H1 (cell line): ENCODE data around the gene DLG5. TPM values are rescaled to one million over a fixed set of nuclear protein-coding genes. Genes with fewer than 3 reads are reported as not detected.
A peak's percentile ranks its signal among the peaks of the same experiment; 100 is the strongest.

Experiments used
- CTCF ChIA-PET: fragments of 300-600 bp; sonication (Branson Sonifier 250); formaldehyde crosslinking; loops from one replicate; lab custom pipeline; 2021; ENCODE audit not compliant: partially characterized antibody; lab: Charles Lee
- POLR2A ChIA-PET: fragments of 300-600 bp; sonication (Branson Sonifier 250); formaldehyde crosslinking; loops from one replicate; lab custom pipeline; 2021; ENCODE audit warnings: inconsistent platforms; ENCODE audit not compliant: partially characterized antibody; lab: Charles Lee
- DNase-seq, 2 experiments: peaks; one replicate each; pipeline versions ENCODE4 v3.0.0 to v3.0.0-alpha.2; 2010 to 2022; ENCODE audit warnings: low spot score in 2 of 2, low read depth in 1 of 2, mixed read lengths in 1 of 2
- FAIRE-seq: peaks from 2 replicates; lab custom pipeline; 2011; peaks lifted over from hg19 to GRCh38; lab: Jason Lieb, UNC
- H2AFZ ChIP-seq: 2 replicates; pipeline ENCODE4 v1.8.1; 2012; ENCODE audit warnings: low read length, inconsistent platforms
- H2AK5ac ChIP-seq: 2 replicates; pipeline ENCODE4 v1.6.1; 2013; ENCODE audit warnings: low read depth, low read length
- H2BK120ac ChIP-seq: replicated peaks from 2 replicates; pipeline ENCODE3; 2013; ENCODE audit warnings: low read depth, low read length, inconsistent platforms
- H2BK12ac ChIP-seq: 2 replicates; pipeline ENCODE4 v1.6.1; 2013; ENCODE audit warnings: low read depth, low read length
- H2BK15ac ChIP-seq: 2 replicates; pipeline ENCODE4 v1.6.1; 2013; ENCODE audit warnings: low read length
- H2BK20ac ChIP-seq: 2 replicates; pipeline ENCODE4 v1.6.1; 2013; ENCODE audit warnings: low read length
- H2BK5ac ChIP-seq: 2 replicates; pipeline ENCODE4 v1.6.1; 2013; ENCODE audit warnings: low read depth, low read length
- H3K14ac ChIP-seq: 2 replicates; pipeline ENCODE4 v1.6.1; 2013; ENCODE audit warnings: inconsistent platforms; ENCODE audit not compliant: insufficient read length
- H3K18ac ChIP-seq: 2 replicates; pipeline ENCODE4 v1.6.1; 2013; ENCODE audit warnings: low read length; ENCODE audit errors: extremely low read depth
- H3K23ac ChIP-seq: 2 replicates; pipeline ENCODE4 v1.6.1; 2013; ENCODE audit warnings: inconsistent platforms; ENCODE audit not compliant: insufficient read length
- H3K23me2 ChIP-seq: 2 replicates; pipeline ENCODE4 v1.6.1; 2013; ENCODE audit warnings: low read depth, low read length
- H3K27ac ChIP-seq: 2 replicates; pipeline ENCODE4 v1.6.1; 2011; ENCODE audit warnings: low read depth, low read length, inconsistent platforms
- H3K27me3 ChIP-seq, 4 experiments: replicated peaks in 1 of 4; 1 replicate in 1 of 4; 2 replicates in 3 of 4; pipeline versions ENCODE4 v1.6.1 to v1.8.1; 2011 to 2013; ENCODE audit warnings: low read length in 3 of 4, mild to moderate bottlenecking in 3 of 4, inconsistent platforms in 2 of 4, mixed read lengths in 2 of 4, moderate library complexity in 1 of 4; ENCODE audit not compliant: control insufficient read depth in 3 of 4, insufficient read depth in 3 of 4; ENCODE audit errors: extremely low read depth in 1 of 4
- H3K36me3 ChIP-seq, 4 experiments: 2 replicates each; pipeline versions ENCODE4 v1.6.1 to v1.8.1; 2011 to 2013; ENCODE audit warnings: mild to moderate bottlenecking in 4 of 4, low read length in 3 of 4, moderate library complexity in 2 of 4, control low read depth in 1 of 4, inconsistent platforms in 1 of 4; ENCODE audit not compliant: insufficient read depth in 4 of 4, control insufficient read depth in 2 of 4
- H3K4ac ChIP-seq: replicated peaks from 2 replicates; pipeline ENCODE3; 2013; ENCODE audit warnings: low read length, low read depth, mixed read lengths, inconsistent platforms; ENCODE audit not compliant: insufficient read length
- H3K4me1 ChIP-seq, 4 experiments: replicated peaks in 1 of 4; 1 replicate in 1 of 4; 2 replicates in 3 of 4; pipeline versions ENCODE4 v1.6.1 to v1.8.1; 2011 to 2013; ENCODE audit warnings: low read length in 3 of 4, inconsistent platforms in 2 of 4, mixed read lengths in 1 of 4; ENCODE audit not compliant: insufficient read depth in 4 of 4, control insufficient read depth in 3 of 4
- H3K4me2 ChIP-seq, 2 experiments: 2 replicates each; pipeline versions ENCODE4 v1.6.1 to v1.8.1; 2011 to 2013; ENCODE audit warnings: low read depth in 2 of 2, low read length in 2 of 2, control low read depth in 1 of 2, inconsistent platforms in 1 of 2, mild to moderate bottlenecking in 1 of 2; ENCODE audit not compliant: insufficient read depth in 1 of 2
- H3K4me3 ChIP-seq, 4 experiments: fragments of 200-600, 300-600 bp in 1 of 4; sonication (generic), shearing (Covaris generic), sonication (Bioruptor Twin) in 1 of 4; 2 replicates each; pipeline versions ENCODE4 v1.5.1 to v1.8.1; 2011 to 2016; ENCODE audit warnings: low read length in 4 of 4, low read depth in 3 of 4, control low read depth in 2 of 4, inconsistent platforms in 2 of 4, mild to moderate bottlenecking in 2 of 4, mixed read lengths in 1 of 4, moderate library complexity in 1 of 4; ENCODE audit not compliant: insufficient read depth in 2 of 4; ENCODE audit errors: extremely low read depth in 1 of 4
- H3K56ac ChIP-seq: replicated peaks from 2 replicates; pipeline ENCODE3; 2013; ENCODE audit warnings: low read depth, mild to moderate bottlenecking, mixed read lengths, low read length, inconsistent platforms; ENCODE audit not compliant: insufficient read length
- H3K79me1 ChIP-seq: 2 replicates; pipeline ENCODE4 v1.6.1; 2013; ENCODE audit warnings: low read depth, low read length, control low read depth
- H3K79me2 ChIP-seq, 2 experiments: 2 replicates each; pipeline versions ENCODE4 v1.6.1 to v1.8.1; 2012 to 2013; ENCODE audit warnings: low read length in 2 of 2, mild to moderate bottlenecking in 2 of 2, inconsistent platforms in 1 of 2; ENCODE audit not compliant: insufficient read depth in 2 of 2, control insufficient read depth in 1 of 2
- H3K9ac ChIP-seq, 4 experiments: replicated peaks in 1 of 4; 1 replicate in 1 of 4; 2 replicates in 3 of 4; pipeline versions ENCODE4 v1.6.1 to v1.8.1; 2011 to 2013; ENCODE audit warnings: low read depth in 3 of 4, low read length in 3 of 4, control low read depth in 2 of 4, mild to moderate bottlenecking in 2 of 4, moderate library complexity in 2 of 4, inconsistent platforms in 1 of 4; ENCODE audit errors: extremely low read depth in 1 of 4
- H3K9me3 ChIP-seq, 2 experiments: 2 replicates each; pipeline versions ENCODE4 v1.6.1 to v1.8.1; 2012 to 2013; ENCODE audit warnings: mild to moderate bottlenecking in 2 of 2, moderate library complexity in 2 of 2, control low read depth in 1 of 2, inconsistent platforms in 1 of 2, low read depth in 1 of 2, low read length in 1 of 2, mixed read lengths in 1 of 2; ENCODE audit not compliant: insufficient read depth in 2 of 2
- H4K20me1 ChIP-seq, 2 experiments: replicated peaks in 1 of 2; 2 replicates each; pipeline versions ENCODE3 to v1.8.1; 2011 to 2013; ENCODE audit warnings: inconsistent platforms in 2 of 2, low read length in 2 of 2, mild to moderate bottlenecking in 1 of 2; ENCODE audit not compliant: insufficient read depth in 2 of 2, control insufficient read depth in 1 of 2
- H4K5ac ChIP-seq: 2 replicates; pipeline ENCODE4 v1.6.1; 2013; ENCODE audit warnings: low read length, low read depth, mixed read lengths, inconsistent platforms; ENCODE audit not compliant: insufficient read length
- H4K8ac ChIP-seq: 2 replicates; pipeline ENCODE4 v1.8.0; 2013; ENCODE audit warnings: mild to moderate bottlenecking, moderate library complexity, low read length, inconsistent platforms; ENCODE audit not compliant: insufficient read depth; ENCODE audit errors: extremely low read depth
- H4K91ac ChIP-seq: replicated peaks from 2 replicates; pipeline ENCODE3; 2013; ENCODE audit warnings: low read length, mixed read lengths, inconsistent platforms; ENCODE audit not compliant: insufficient read length
- CTCF ChIP-seq, 3 experiments: IDR thresholded peaks; 1 replicate in 2 of 3; 2 replicates in 1 of 3; pipeline versions ENCODE4 v1.5.1 to v1.6.1; 2011; ENCODE audit warnings: low read length in 3 of 3, mild to moderate bottlenecking in 3 of 3, inconsistent platforms in 2 of 3, low read depth in 1 of 3, moderate library complexity in 1 of 3; ENCODE audit not compliant: insufficient read depth in 1 of 3; ENCODE audit errors: control extremely low read depth in 1 of 3
- HDAC2 ChIP-seq, 2 experiments: fragments of 300-600 bp in 1 of 2; sonication (generic) in 1 of 2; IDR thresholded peaks; 2 replicates each; pipeline ENCODE4 v1.6.1; 2011 to 2012; ENCODE audit warnings: low read depth in 2 of 2, low read length in 2 of 2, mild to moderate bottlenecking in 2 of 2, moderate library complexity in 2 of 2, borderline replicate concordance in 1 of 2, inconsistent platforms in 1 of 2
- HDAC6 ChIP-seq: IDR thresholded peaks from one replicate; pipeline ENCODE4 v1.7.1; 2012; ENCODE audit warnings: low read depth, mild to moderate bottlenecking, inconsistent platforms, low read length, moderate library complexity
- KDM1A ChIP-seq: fragments of 200-600, 300-600 bp; sonication (generic); IDR thresholded peaks from 2 replicates; pipeline ENCODE4 v1.7.1; 2016; ENCODE audit warnings: mild to moderate bottlenecking, low read length, borderline replicate concordance
- MAX ChIP-seq: IDR thresholded peaks from 2 replicates; pipeline ENCODE4 v1.6.1; 2012; ENCODE audit warnings: inconsistent platforms
- WGBS, 2 experiments: shearing (Covaris generic) in 1 of 2; methylation state at CpG; one replicate each; pipeline versions ENCODE4 v1.1.6 to v1.1.7; 2013 to 2015; ENCODE audit warnings: low lambda C conversion rate in 2 of 2, mixed read lengths in 2 of 2, inconsistent platforms in 1 of 2, low coverage in 1 of 2, missing lambda C conversion rate in 1 of 2; ENCODE audit not compliant: insufficient replicate concordance in 2 of 2, insufficient coverage in 1 of 2, insufficient read length in 1 of 2; ENCODE audit errors: extremely low coverage in 1 of 2, missing lambda C conversion rate in 1 of 2; 5-methylcytosine and 5-hydroxymethylcytosine counted together
- polyA plus RNA-seq, 7 experiments: library from polyadenylated mRNA; depleted of rRNA in 3 of 7; stranded (reverse) in 5 of 7; unstranded in 2 of 7; fragments of >200 nt in 5 of 7; fragments of 200-250 nt in 2 of 7; gene quantifications; 1 replicate in 5 of 7; 2 replicates in 1 of 7; 4 replicates in 1 of 7; pipeline versions ENCODE4 v1.2.1 to v1.2.3, GENCODE V29; 2011 to 2013; ENCODE audit warnings: missing spikeins in 2 of 7, mixed read lengths in 2 of 7
- total RNA-seq: library from RNA; stranded (reverse); fragmentation: NEBNext Ultra II Directional; extraction: Animal tissue kit (Norgen Biotek cat#: 25700); gene quantifications from 2 replicates; pipeline ENCODE4 v1.2.1, GENCODE V29; 2021

The DLG5 gene
- total and polyA plus RNA-seq, 2 of the 8 experiments (the other 6 are each of a cell fraction or from before 2014, with no cell fraction given), result 15.6 to 71.4 TPM

- H3K79me2 ChIP-seq, result no peaks in the 10 kb centered on the region
- H3K9me3 ChIP-seq, result no peaks in the 10 kb centered on the region
- H2BK120ac ChIP-seq, result no peak overlapping the region
- FAIRE-seq (no peak), DNase-seq (no peak)
- no peak overlapping the region for H2BK20ac ChIP-seq
- H3K79me1 ChIP-seq, result no peaks in the 10 kb centered on the region
- no peak overlapping the region; a peak in 1 of 4 replicates for H3K4me2 ChIP-seq
- H3K36me3 ChIP-seq, result no peaks in the 10 kb centered on the region; a peak in 1 of 8 replicates
- peak overlapping the region; percentile 0; the same call in 1 of the 2 replicates for H2BK12ac ChIP-seq
- H3K9ac ChIP-seq, result peak overlapping the region in 1 of 4 experiments; percentile 21; a peak in 1 of 7 replicates
- H3K4me3 ChIP-seq, result no peak overlapping the region
- no peak overlapping the region for H4K91ac ChIP-seq
- 83% methylated on average over 6 of the region's 7 CpGs; no CpG with 5 or more reads in 1 of the 2 experiments for WGBS, 2 experiments
- peak overlapping the region; percentile 49; the same call in 1 of the 2 replicates for H2BK5ac ChIP-seq
- TF ChIP-seq KDM1A (0 out of 2 replicates have a peak, but pooled peaks have one; percentile 61), HDAC2 (IDR thresholded peaks at IDR 0.05; ENCODE audit: borderline replicate concordance in 1 of 2, low read depth in 2 of 2, low read length in 2 of 2) (no peak), MAX (peak; percentile 31; the same call in 1 of the 2 replicates), CTCF (IDR thresholded peaks at IDR 0.05; ENCODE audit: control extremely low read depth in 1 of 3, insufficient read depth in 1 of 3, low read depth in 1 of 3, low read length in 3 of 3) (no peak), HDAC6 (no peak)
- H3K27me3 ChIP-seq, result no peaks in the 10 kb centered on the region
- 0 out of 2 replicates have a peak overlapping the region, but pooled peaks have one; percentile 66 for H2AK5ac ChIP-seq
- peaks cover 0 to 6% (median 0%) of the 10 kb centered on the region in 4 experiments; a peak in 2 of 7 replicates for H3K4me1 ChIP-seq
- no peak overlapping the region for H3K4ac ChIP-seq
- H3K18ac ChIP-seq, result no peak overlapping the region
- no peak overlapping the region for H3K23ac ChIP-seq
- ChIA-PET POLR2A (interaction anchor here (1.0 to 4.8 kb wide), 3 partner anchors 16 to 62 kb away, joined by 3 to 26 read pairs (median 5); partner anchors contain the start of gene DLG5), CTCF (interaction anchor here (0.8 to 9.7 kb wide), 5 partner anchors 13 to 132 kb away, joined by 3 to 117 read pairs (median 3); no protein-coding TSS in a partner anchor)
- H2AFZ ChIP-seq, result no peak overlapping the region
- no peaks in the 10 kb centered on the region for H3K23me2 ChIP-seq
- no peaks in the 10 kb centered on the region for H4K20me1 ChIP-seq
- no peak overlapping the region for H2BK15ac ChIP-seq
- H4K5ac ChIP-seq, result peak overlapping the region; percentile 32
- H3K27ac ChIP-seq, result peak overlapping the region; percentile 27; the same call in 1 of the 2 replicates
- no peak overlapping the region for H4K8ac ChIP-seq
- no peak overlapping the region for H3K14ac ChIP-seq
- H3K56ac ChIP-seq, result no peak overlapping the region
These were observed 44.6 kb upstream of the DLG5 start for GRCh38 chr10:77970869-77971803.
